Measurements from ENCODE around the gene ADAP1.

The ADAP1 gene

GRCh38 chr7:988426-988911, 34.0 kb upstream of the ADAP1 start:
- peak overlapping the region; percentile 42 for H3K56ac ChIP-seq (ENCODE audit: low read length)
- H3K4me3 ChIP-seq (ENCODE audit: low read length): no peak overlapping the region
- H3K4ac ChIP-seq (ENCODE audit: low read depth, low read length): no peak overlapping the region
- H3K4me2 ChIP-seq (ENCODE audit: low read length): no peak overlapping the region
- no peaks in the 10 kb centered on the region for H3K79me1 ChIP-seq (ENCODE audit: low read length)
- H3K36me3 ChIP-seq (ENCODE audit: control insufficient read depth, insufficient read depth, low read length): no peaks in the 10 kb centered on the region
- no peak overlapping the region for H4K8ac ChIP-seq (ENCODE audit: low read depth, low read length)
- no peaks in the 10 kb centered on the region for H3K79me2 ChIP-seq (ENCODE audit: control insufficient read depth, insufficient read depth, low read length)
- H2BK5ac ChIP-seq (ENCODE audit: low read length): no peak overlapping the region
- H2BK120ac ChIP-seq (ENCODE audit: low read depth, low read length): no peak overlapping the region
- H3K23ac ChIP-seq (ENCODE audit: low read length): no peak overlapping the region
- no peak overlapping the region for H3K9ac ChIP-seq (ENCODE audit: low read length)
- DNase-seq: no peak
- H2AK5ac ChIP-seq (ENCODE audit: low read length): no peak overlapping the region
- no peaks in the 10 kb centered on the region for H3K4me1 ChIP-seq (ENCODE audit: control insufficient read depth, low read depth, low read length)
- H4K5ac ChIP-seq (ENCODE audit: low read length): no peak overlapping the region
- H2BK15ac ChIP-seq (replicated peaks; ENCODE audit: low read depth): no peak overlapping the region
- no peak overlapping the region for H3K27ac ChIP-seq (ENCODE audit: low read depth, low read length)
- WGBS (ENCODE audit: extremely low coverage, insufficient coverage, low lambda C conversion rate): no CpG with 5 or more reads among the region's 24 CpGs
- no peak overlapping the region for H3K18ac ChIP-seq (ENCODE audit: low read length)
- H3K27me3 ChIP-seq (ENCODE audit: insufficient read depth, low read length, poor library complexity): no peaks in the 10 kb centered on the region

GRCh38 chr7:987909-988308, 33.4 kb upstream of the ADAP1 start:
- H3K56ac ChIP-seq (ENCODE audit: low read length): peak overlapping the region; percentile 42
- H3K36me3 ChIP-seq (ENCODE audit: control insufficient read depth, insufficient read depth, low read length): no peaks in the 10 kb centered on the region
- no peak overlapping the region for H3K4ac ChIP-seq (ENCODE audit: low read depth, low read length)
- no peak for DNase-seq
- no peak overlapping the region for H2AK5ac ChIP-seq (ENCODE audit: low read length)
- H3K9ac ChIP-seq (ENCODE audit: low read length): no peak overlapping the region
- no peaks in the 10 kb centered on the region for H3K79me2 ChIP-seq (ENCODE audit: control insufficient read depth, insufficient read depth, low read length)
- no peaks in the 10 kb centered on the region for H3K79me1 ChIP-seq (ENCODE audit: low read length)
- no peak overlapping the region for H2BK120ac ChIP-seq (ENCODE audit: low read depth, low read length)
- no peak overlapping the region for H3K23ac ChIP-seq (ENCODE audit: low read length)
- H3K4me2 ChIP-seq (ENCODE audit: low read length): no peak overlapping the region
- no peaks in the 10 kb centered on the region for H3K27me3 ChIP-seq (ENCODE audit: insufficient read depth, low read length, poor library complexity)
- no peak overlapping the region for H4K5ac ChIP-seq (ENCODE audit: low read length)
- no peak overlapping the region for H3K27ac ChIP-seq (ENCODE audit: low read depth, low read length)
- H2BK15ac ChIP-seq (replicated peaks; ENCODE audit: low read depth): no peak overlapping the region
- H3K18ac ChIP-seq (ENCODE audit: low read length): no peak overlapping the region
- no peak overlapping the region for H3K4me3 ChIP-seq (ENCODE audit: low read length)
- H3K4me1 ChIP-seq (ENCODE audit: control insufficient read depth, low read depth, low read length): no peaks in the 10 kb centered on the region
- no peak overlapping the region for H2BK5ac ChIP-seq (ENCODE audit: low read length)
- WGBS (ENCODE audit: extremely low coverage, insufficient coverage, low lambda C conversion rate): no CpG with 5 or more reads among the region's 6 CpGs
- H4K8ac ChIP-seq (ENCODE audit: low read depth, low read length): no peak overlapping the region

GRCh38 chr7:986766-987751, 32.6 kb upstream of the ADAP1 start:
- H3K18ac ChIP-seq (ENCODE audit: low read length): no peak overlapping the region
- no peak overlapping the region for H3K23ac ChIP-seq (ENCODE audit: low read length)
- H2BK15ac ChIP-seq (replicated peaks; ENCODE audit: low read depth): no peak overlapping the region
- no peak overlapping the region for H3K4me3 ChIP-seq (ENCODE audit: low read length)
- DNase-seq: no peak
- no peak overlapping the region for H2BK5ac ChIP-seq (ENCODE audit: low read length)
- H3K4ac ChIP-seq (ENCODE audit: low read depth, low read length): no peak overlapping the region
- no peak overlapping the region for H3K27ac ChIP-seq (ENCODE audit: low read depth, low read length)
- H3K4me2 ChIP-seq (ENCODE audit: low read length): no peak overlapping the region
- no peak overlapping the region for H4K8ac ChIP-seq (ENCODE audit: low read depth, low read length)
- H3K79me1 ChIP-seq (ENCODE audit: low read length): no peaks in the 10 kb centered on the region
- H2AK5ac ChIP-seq (ENCODE audit: low read length): no peak overlapping the region
- H3K4me1 ChIP-seq (ENCODE audit: control insufficient read depth, low read depth, low read length): no peaks in the 10 kb centered on the region
- no peak overlapping the region for H3K56ac ChIP-seq (ENCODE audit: low read length)
- no peak overlapping the region for H3K9ac ChIP-seq (ENCODE audit: low read length)
- no peak overlapping the region for H4K5ac ChIP-seq (ENCODE audit: low read length)
- no peaks in the 10 kb centered on the region for H3K27me3 ChIP-seq (ENCODE audit: insufficient read depth, low read length, poor library complexity)
- WGBS (ENCODE audit: extremely low coverage, insufficient coverage, low lambda C conversion rate): no CpG with 5 or more reads among the region's 56 CpGs
- no peaks in the 10 kb centered on the region for H3K36me3 ChIP-seq (ENCODE audit: control insufficient read depth, insufficient read depth, low read length)
- H2BK120ac ChIP-seq (ENCODE audit: low read depth, low read length): no peak overlapping the region
- no peaks in the 10 kb centered on the region for H3K79me2 ChIP-seq (ENCODE audit: control insufficient read depth, insufficient read depth, low read length)

GRCh38 chr7:985915-986741, 31.6 kb upstream of the ADAP1 start:
- WGBS (ENCODE audit: extremely low coverage, insufficient coverage, low lambda C conversion rate): no CpG with 5 or more reads among the region's 41 CpGs
- Histone ChIP-seq H2BK120ac (ENCODE audit: low read depth, low read length) (no peak overlapping the region), H4K5ac (ENCODE audit: low read length) (no peak overlapping the region), H4K8ac (ENCODE audit: low read depth, low read length) (no peak overlapping the region), H3K27ac (ENCODE audit: low read depth, low read length) (no peak overlapping the region), H3K9ac (ENCODE audit: low read length) (no peak overlapping the region), H3K4me1 (ENCODE audit: control insufficient read depth, low read depth, low read length) (no peaks in the 10 kb centered on the region), H3K79me2 (ENCODE audit: control insufficient read depth, insufficient read depth, low read length) (no peaks in the 10 kb centered on the region), H2BK15ac (replicated peaks; ENCODE audit: low read depth) (no peak overlapping the region), H3K79me1 (ENCODE audit: low read length) (no peaks in the 10 kb centered on the region), H3K23ac (ENCODE audit: low read length) (no peak overlapping the region), H2AK5ac (ENCODE audit: low read length) (no peak overlapping the region), H3K56ac (ENCODE audit: low read length) (no peak overlapping the region), H3K4ac (ENCODE audit: low read depth, low read length) (no peak overlapping the region), H2BK5ac (ENCODE audit: low read length) (no peak overlapping the region), H3K4me3 (ENCODE audit: low read length) (no peak overlapping the region), H3K18ac (ENCODE audit: low read length) (no peak overlapping the region), H3K27me3 (ENCODE audit: insufficient read depth, low read length, poor library complexity) (no peaks in the 10 kb centered on the region), H3K36me3 (ENCODE audit: control insufficient read depth, insufficient read depth, low read length) (no peaks in the 10 kb centered on the region), H3K4me2 (ENCODE audit: low read length) (no peak overlapping the region)
- no peak for DNase-seq

- H2BK15ac ChIP-seq (replicated peaks; ENCODE audit: low read depth): no peak overlapping the region
- no peak overlapping the region for H3K18ac ChIP-seq (ENCODE audit: low read length)
- no peak overlapping the region for H2BK120ac ChIP-seq (ENCODE audit: low read depth, low read length)
- H3K4me3 ChIP-seq (ENCODE audit: low read length): no peak overlapping the region
- H3K4me2 ChIP-seq (ENCODE audit: low read length): no peak overlapping the region
- no peaks in the 10 kb centered on the region for H3K79me1 ChIP-seq (ENCODE audit: low read length)
- no peak overlapping the region for H3K27ac ChIP-seq (ENCODE audit: low read depth, low read length)
- DNase-seq: no peak
- H3K56ac ChIP-seq (ENCODE audit: low read length): no peak overlapping the region
- no peak overlapping the region for H4K5ac ChIP-seq (ENCODE audit: low read length)
- no peak overlapping the region for H3K9ac ChIP-seq (ENCODE audit: low read length)
- H3K79me2 ChIP-seq (ENCODE audit: control insufficient read depth, insufficient read depth, low read length): no peaks in the 10 kb centered on the region
- no peak overlapping the region for H3K23ac ChIP-seq (ENCODE audit: low read length)
- no peaks in the 10 kb centered on the region for H3K36me3 ChIP-seq (ENCODE audit: control insufficient read depth, insufficient read depth, low read length)
- H3K4ac ChIP-seq (ENCODE audit: low read depth, low read length): no peak overlapping the region
- no CpG with 5 or more reads among the region's 16 CpGs for WGBS (ENCODE audit: extremely low coverage, insufficient coverage, low lambda C conversion rate)
- H2BK5ac ChIP-seq (ENCODE audit: low read length): no peak overlapping the region
- no peak overlapping the region for H2AK5ac ChIP-seq (ENCODE audit: low read length)
- no peaks in the 10 kb centered on the region for H3K4me1 ChIP-seq (ENCODE audit: control insufficient read depth, low read depth, low read length)
- H3K27me3 ChIP-seq (ENCODE audit: insufficient read depth, low read length, poor library complexity): no peaks in the 10 kb centered on the region
- H4K8ac ChIP-seq (ENCODE audit: low read depth, low read length): no peak overlapping the region
These were observed 30.6 kb upstream of the ADAP1 start for GRCh38 chr7:985127-985416.
